Stimulated activated naive CD4-positive, alpha-beta T cell treated with Interleukin-2 at 50 U/mL for 16 hours (primary cell): Measurements from ENCODE around the gene TPD52L2.
"Not testable (repeated sequence)": the region's sequence is repeated elsewhere in the genome, so short reads cannot be mapped to it uniquely, and the experiment has no call there.

ENCODE experiments used
- DNase-seq: peaks from one replicate; lab custom pipeline; 2025; lab: John Stamatoyannopoulos, UW

The TPD52L2 gene

GRCh38 chr20:63855363-63856097, 9.5 kb upstream of the TPD52L2 start:
- DNase-seq = no peak

GRCh38 chr20:63856098-63856511, 9.0 kb upstream of the TPD52L2 start:
- DNase-seq = no peak

GRCh38 chr20:63857764-63858392, 7.2 kb upstream of the TPD52L2 start:
- no peak for DNase-seq

GRCh38 chr20:63858393-63859165, 6.5 kb upstream of the TPD52L2 start:
- DNase-seq = no peak

- no peak for DNase-seq
Observed at GRCh38 chr20:63859166-63859699, 5.8 kb upstream of the TPD52L2 start.

GRCh38 chr20:63860325-63861051, 4.6 kb upstream of the TPD52L2 start:
- DNase-seq = no peak

GRCh38 chr20:63861365-63861934, 3.6 kb upstream of the TPD52L2 start, which contains the start of gene ABHD16B:
Gene ABHD16B, plus strand, starts transcription at chr20:63861498. Its CDS starts 43 bp downstream, at chr20:63861541.
- no peak for DNase-seq

- DNase-seq = no peak
Observed at GRCh38 chr20:63861981-63862901, 2.8 kb upstream of the TPD52L2 start.

GRCh38 chr20:63863021-63863797, 1.9 kb upstream of the TPD52L2 start:
- DNase-seq = no peak

- DNase-seq = peak; percentile 75
Observed at GRCh38 chr20:63863798-63864544, 1.1 kb upstream of the TPD52L2 start.

- no peak for DNase-seq
Observed at GRCh38 chr20:63864545-63864977, 509 bp upstream of the TPD52L2 start.

- not testable (repeated sequence) for DNase-seq
Observed at GRCh38 chr20:63867042-63867441, 2.0 kb downstream of the TPD52L2 start.

GRCh38 chr20:63868264-63868663, 3.2 kb downstream of the TPD52L2 start:
- DNase-seq = no peak

- DNase-seq = peak; percentile 34
Observed at GRCh38 chr20:63873477-63873971, 8.5 kb downstream of the TPD52L2 start.

- DNase-seq = not testable (repeated sequence)
Observed at GRCh38 chr20:63874241-63874640, 9.2 kb downstream of the TPD52L2 start.

GRCh38 chr20:63876489-63877036, 11.5 kb downstream of the TPD52L2 start:
- no peak for DNase-seq

GRCh38 chr20:63877755-63878470, 12.8 kb downstream of the TPD52L2 start:
- no peak for DNase-seq
